Liver (tissue), 9 donors: ENCODE measurements around the gene IMPA2. TPM values are rescaled to one million over a fixed set of nuclear protein-coding genes. Genes with fewer than 3 reads are reported as not detected.

Source experiments
- DNase-seq: peaks from one replicate; pipeline ENCODE4 v3.0.0-alpha.2; 2017; ENCODE audit warnings: low spot score
- H3K27ac ChIP-seq, 2 donors: one replicate each; pipeline ENCODE4 v1.7.0; 2013; ENCODE audit warnings: inconsistent platforms in 2 of 2, low read length in 2 of 2, control low read depth in 1 of 2, low read depth in 1 of 2, mild to moderate bottlenecking in 1 of 2
- H3K27me3 ChIP-seq, 4 donors: one replicate each; pipeline versions ENCODE4 v1.6.1 to v1.7.0; 2013; ENCODE audit warnings: low read length in 3 of 4, inconsistent platforms in 1 of 4, mild to moderate bottlenecking in 1 of 4, moderate library complexity in 1 of 4; ENCODE audit not compliant: control insufficient read depth in 4 of 4, insufficient read depth in 4 of 4
- H3K36me3 ChIP-seq, 4 donors: one replicate each; pipeline versions ENCODE4 v1.6.1 to v1.7.0; 2013; ENCODE audit warnings: low read length in 3 of 4, mild to moderate bottlenecking in 3 of 4, low read depth in 1 of 4, moderate library complexity in 1 of 4; ENCODE audit not compliant: control insufficient read depth in 4 of 4, insufficient read depth in 3 of 4
- H3K4me1 ChIP-seq, 4 donors: one replicate each; pipeline versions ENCODE4 v1.6.1 to v1.7.0; 2013; ENCODE audit warnings: low read length in 3 of 4, mild to moderate bottlenecking in 3 of 4, moderate library complexity in 1 of 4; ENCODE audit not compliant: control insufficient read depth in 4 of 4, insufficient read depth in 4 of 4
- H3K4me3 ChIP-seq, 3 donors: one replicate each; pipeline versions ENCODE4 v1.6.1 to v1.7.0; 2013; ENCODE audit warnings: low read length in 3 of 3, control low read depth in 1 of 3, low read depth in 1 of 3, mild to moderate bottlenecking in 1 of 3
- H3K9ac ChIP-seq, 2 donors: one replicate each; pipeline ENCODE4 v1.7.0; 2013; ENCODE audit warnings: low read length in 2 of 2, mild to moderate bottlenecking in 2 of 2, moderate library complexity in 2 of 2, control low read depth in 1 of 2, low read depth in 1 of 2
- H3K9me3 ChIP-seq, 4 donors: one replicate each; pipeline versions ENCODE4 v1.6.1 to v1.7.0; 2013; ENCODE audit warnings: low read length in 3 of 4; ENCODE audit not compliant: control insufficient read depth in 4 of 4
- FOXA1 ChIP-seq: IDR thresholded peaks from 2 replicates; pipeline ENCODE4 v1.6.1; 2016; ENCODE audit warnings: antibody characterized with exemption
- FOXA2 ChIP-seq: IDR thresholded peaks from 2 replicates; pipeline ENCODE4 v1.6.1; 2016; ENCODE audit warnings: antibody characterized with exemption
- HNF4A ChIP-seq, 2 donors: conservative IDR thresholded peaks; 2 replicates each; pipeline ENCODE4 v1.6.1; 2016; ENCODE audit warnings: antibody characterized with exemption in 2 of 2, mild to moderate bottlenecking in 2 of 2
- HNF4G ChIP-seq: IDR thresholded peaks from 2 replicates; pipeline ENCODE4 v1.6.1; 2016; ENCODE audit warnings: antibody characterized with exemption
- JUND ChIP-seq, 2 donors: IDR thresholded peaks; 2 replicates each; pipeline ENCODE4 v1.6.1; 2016; ENCODE audit warnings: antibody characterized with exemption in 2 of 2
- NR2F2 ChIP-seq: IDR thresholded peaks from 2 replicates; pipeline ENCODE4 v1.6.1; 2016; ENCODE audit warnings: antibody characterized with exemption
- RAD21 ChIP-seq, 2 donors: IDR thresholded peaks; 2 replicates each; pipeline ENCODE4 v1.6.1; 2016; ENCODE audit warnings: antibody characterized with exemption in 2 of 2, mild to moderate bottlenecking in 2 of 2
- SP1 ChIP-seq: IDR thresholded peaks from 2 replicates; pipeline ENCODE4 v1.6.1; 2018; ENCODE audit warnings: antibody characterized with exemption, mild to moderate bottlenecking
- TAF1 ChIP-seq: conservative IDR thresholded peaks from 2 replicates; pipeline ENCODE4 v1.6.1; 2016; ENCODE audit warnings: antibody characterized with exemption, mild to moderate bottlenecking
- YY1 ChIP-seq: IDR thresholded peaks from 2 replicates; pipeline ENCODE4 v1.6.1; 2016; ENCODE audit warnings: antibody characterized with exemption, mild to moderate bottlenecking
- WGBS: extraction: QIAGEN DNeasy Blood & Tissue Kit; methylation state at CpG from one replicate; pipeline ENCODE4 v1.1.7; 2013; 5-methylcytosine and 5-hydroxymethylcytosine counted together
- polyA plus RNA-seq, 2 donors: library from polyadenylated mRNA; stranded (reverse) in 1 of 2; unstranded in 1 of 2; fragments of 200-250 nt in 1 of 2; fragments of >200 nt in 1 of 2; fragmentation: Nextera tagmentation in 1 of 2; extraction: Ambion mirVana in 1 of 2; gene quantifications; one replicate each; pipeline versions ENCODE4 v1.2.1 to v1.2.3, GENCODE V29; 2013 to 2015
- total RNA-seq, 2 donors: library from RNA; depleted of rRNA; stranded (reverse); fragments of >200 nt; gene quantifications; one replicate each; pipeline ENCODE4 v1.2.3, GENCODE V29; 2014
- TF ChIP-seq, protein P1 (sequence below): IDR thresholded peaks from 2 replicates; pipeline ENCODE4 v1.6.1; 2016; ENCODE audit warnings: antibody characterized with exemption, mild to moderate bottlenecking
- TF ChIP-seq, protein P2 (sequence below): IDR thresholded peaks from 2 replicates; pipeline ENCODE4 v1.6.1; 2016; ENCODE audit warnings: antibody characterized with exemption
- TF ChIP-seq, protein P3 (sequence below): IDR thresholded peaks from 2 replicates; pipeline ENCODE4 v1.6.1; 2016; ENCODE audit warnings: antibody characterized with exemption
- TF ChIP-seq, protein P4 (sequence below): fragments of 150-350 bp; IDR thresholded peaks from 2 replicates; pipeline ENCODE4 v1.5.1; 2017; ENCODE audit warnings: improper control_type of control experiment, low read depth, low read length; ENCODE audit not compliant: missing input control
- TF ChIP-seq, protein P5 (sequence below): IDR thresholded peaks from 2 replicates; pipeline ENCODE4 v1.6.1; 2016; ENCODE audit warnings: antibody characterized with exemption
- donor health status: healthy.
- donor health status: healthy.
- donor health status: healthy.
- donor health status: healthy.
- donor health status: healthy.

IMPA2 gene
- total and polyA plus RNA-seq, 4 donors = 27.5 to 55.8 (median 48.2) TPM

DNA sequence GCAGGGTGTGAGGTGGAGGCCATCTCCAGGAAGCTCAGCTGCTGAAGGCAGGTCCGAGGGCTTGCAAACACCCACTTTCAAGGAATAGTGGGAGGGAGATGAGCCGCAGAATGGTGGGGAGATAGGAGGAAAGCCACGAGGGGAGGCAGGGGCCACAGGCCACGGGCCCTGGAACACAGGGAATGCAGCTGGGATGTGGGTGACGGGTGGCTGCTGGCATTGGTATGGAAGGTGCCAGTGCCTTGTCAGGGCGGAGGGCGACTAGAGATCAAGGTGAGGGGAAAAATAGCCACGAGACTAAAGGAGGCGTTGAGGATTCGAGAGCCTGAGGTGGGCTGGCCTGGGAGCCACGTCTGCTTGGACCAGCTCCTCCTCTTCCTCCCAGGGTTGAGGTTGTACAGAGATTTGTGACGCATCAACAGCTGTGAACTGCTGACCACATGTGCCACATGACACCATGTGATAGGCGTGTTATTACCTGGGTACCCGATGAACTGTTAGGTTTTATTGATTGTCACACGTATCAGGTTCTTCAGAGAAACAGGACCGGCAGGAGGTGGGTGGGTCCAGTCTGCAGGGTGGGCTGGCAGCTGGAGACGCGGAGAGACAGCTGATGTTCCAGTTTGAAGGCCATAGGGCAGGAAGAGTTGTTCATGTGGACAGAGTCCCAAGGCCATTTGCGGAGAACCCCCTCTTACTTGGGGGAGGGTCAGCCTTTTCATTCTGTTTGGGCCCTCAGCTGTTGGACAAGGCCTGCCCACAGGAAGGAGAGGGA lies 9.9 kb downstream of the IMPA2 start:
- Histone ChIP-seq H3K9me3 (no peaks in the 10 kb centered on the region), H3K27me3 (no peaks in the 10 kb centered on the region), H3K4me3 (no peak overlapping the region), H3K27ac (no peak overlapping the region), H3K4me1 (peaks cover 0 to 12% (median 5%) of the 10 kb centered on the region in 4 donors), H3K9ac (no peak overlapping the region), H3K36me3 (no peaks in the 10 kb centered on the region)
- no peak for TF ChIP-seq NR2F2
- TF ChIP-seq SP1 = no peak
- no peak for TF ChIP-seq HNF4A (conservative IDR thresholded peaks at IDR 0.05)
- TF ChIP-seq, protein P1, sequence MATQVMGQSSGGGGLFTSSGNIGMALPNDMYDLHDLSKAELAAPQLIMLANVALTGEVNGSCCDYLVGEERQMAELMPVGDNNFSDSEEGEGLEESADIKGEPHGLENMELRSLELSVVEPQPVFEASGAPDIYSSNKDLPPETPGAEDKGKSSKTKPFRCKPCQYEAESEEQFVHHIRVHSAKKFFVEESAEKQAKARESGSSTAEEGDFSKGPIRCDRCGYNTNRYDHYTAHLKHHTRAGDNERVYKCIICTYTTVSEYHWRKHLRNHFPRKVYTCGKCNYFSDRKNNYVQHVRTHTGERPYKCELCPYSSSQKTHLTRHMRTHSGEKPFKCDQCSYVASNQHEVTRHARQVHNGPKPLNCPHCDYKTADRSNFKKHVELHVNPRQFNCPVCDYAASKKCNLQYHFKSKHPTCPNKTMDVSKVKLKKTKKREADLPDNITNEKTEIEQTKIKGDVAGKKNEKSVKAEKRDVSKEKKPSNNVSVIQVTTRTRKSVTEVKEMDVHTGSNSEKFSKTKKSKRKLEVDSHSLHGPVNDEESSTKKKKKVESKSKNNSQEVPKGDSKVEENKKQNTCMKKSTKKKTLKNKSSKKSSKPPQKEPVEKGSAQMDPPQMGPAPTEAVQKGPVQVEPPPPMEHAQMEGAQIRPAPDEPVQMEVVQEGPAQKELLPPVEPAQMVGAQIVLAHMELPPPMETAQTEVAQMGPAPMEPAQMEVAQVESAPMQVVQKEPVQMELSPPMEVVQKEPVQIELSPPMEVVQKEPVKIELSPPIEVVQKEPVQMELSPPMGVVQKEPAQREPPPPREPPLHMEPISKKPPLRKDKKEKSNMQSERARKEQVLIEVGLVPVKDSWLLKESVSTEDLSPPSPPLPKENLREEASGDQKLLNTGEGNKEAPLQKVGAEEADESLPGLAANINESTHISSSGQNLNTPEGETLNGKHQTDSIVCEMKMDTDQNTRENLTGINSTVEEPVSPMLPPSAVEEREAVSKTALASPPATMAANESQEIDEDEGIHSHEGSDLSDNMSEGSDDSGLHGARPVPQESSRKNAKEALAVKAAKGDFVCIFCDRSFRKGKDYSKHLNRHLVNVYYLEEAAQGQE = no peak
- TF ChIP-seq FOXA2 = no peak
- TF ChIP-seq, protein P2, sequence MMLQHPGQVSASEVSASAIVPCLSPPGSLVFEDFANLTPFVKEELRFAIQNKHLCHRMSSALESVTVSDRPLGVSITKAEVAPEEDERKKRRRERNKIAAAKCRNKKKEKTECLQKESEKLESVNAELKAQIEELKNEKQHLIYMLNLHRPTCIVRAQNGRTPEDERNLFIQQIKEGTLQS = no peak
- TF ChIP-seq JUND (IDR thresholded peaks at IDR 0.05) = no peak
- TF ChIP-seq TAF1 = no peak
- no peak for DNase-seq
- WGBS = 90% methylated on average over 19 of the region's 19 CpGs

DNA sequence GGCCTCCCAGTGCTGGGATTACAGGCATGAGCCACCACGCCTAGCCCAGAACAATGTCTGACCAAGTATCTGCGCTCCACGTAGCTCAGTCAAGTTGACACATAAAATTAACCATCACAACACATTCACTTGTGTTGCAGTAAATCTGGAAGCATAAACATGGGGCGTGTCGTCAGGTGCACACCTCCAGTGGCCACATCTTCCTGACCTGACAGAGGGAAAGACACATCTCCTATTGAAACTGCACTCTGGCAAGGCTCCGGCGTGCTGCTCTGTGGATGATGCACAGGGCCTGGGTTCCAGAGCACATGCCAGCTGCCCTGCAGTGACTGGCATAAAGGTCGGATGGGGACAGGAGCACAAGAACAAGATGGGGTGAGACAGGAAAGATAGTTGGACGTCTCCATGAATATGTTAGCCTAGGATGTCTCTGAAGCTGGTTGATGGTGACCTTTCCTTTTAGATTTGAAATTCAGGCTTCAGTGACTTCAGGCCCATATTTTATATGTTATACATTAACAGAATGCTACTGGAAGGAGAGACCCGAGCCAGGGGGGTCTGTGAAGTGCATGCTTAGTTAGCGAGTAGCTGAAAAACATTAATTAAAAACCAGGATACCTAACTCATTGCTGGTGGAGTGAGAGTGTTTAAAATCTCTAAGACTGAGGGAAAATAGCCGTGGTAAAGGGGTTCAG lies 10.9 kb downstream of the IMPA2 start:
- no peaks in the 10 kb centered on the region for H3K36me3 ChIP-seq
- no peak for DNase-seq
- 86% methylated on average over 12 of the region's 12 CpGs for WGBS
- H3K9ac ChIP-seq = no peak overlapping the region
- H3K9me3 ChIP-seq = no peaks in the 10 kb centered on the region
- H3K27ac ChIP-seq = no peak overlapping the region
- H3K27me3 ChIP-seq = no peaks in the 10 kb centered on the region
- no peak overlapping the region for H3K4me3 ChIP-seq
- H3K4me1 ChIP-seq = peaks cover 0 to 12% (median 5%) of the 10 kb centered on the region in 4 donors
- no peak for TF ChIP-seq NR2F2
- TF ChIP-seq, protein P3, sequence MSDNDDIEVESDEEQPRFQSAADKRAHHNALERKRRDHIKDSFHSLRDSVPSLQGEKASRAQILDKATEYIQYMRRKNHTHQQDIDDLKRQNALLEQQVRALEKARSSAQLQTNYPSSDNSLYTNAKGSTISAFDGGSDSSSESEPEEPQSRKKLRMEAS = no peak
- TF ChIP-seq FOXA2 = no peak
- TF ChIP-seq TAF1 = no peak
- no peak for TF ChIP-seq SP1
- TF ChIP-seq, protein P4, sequence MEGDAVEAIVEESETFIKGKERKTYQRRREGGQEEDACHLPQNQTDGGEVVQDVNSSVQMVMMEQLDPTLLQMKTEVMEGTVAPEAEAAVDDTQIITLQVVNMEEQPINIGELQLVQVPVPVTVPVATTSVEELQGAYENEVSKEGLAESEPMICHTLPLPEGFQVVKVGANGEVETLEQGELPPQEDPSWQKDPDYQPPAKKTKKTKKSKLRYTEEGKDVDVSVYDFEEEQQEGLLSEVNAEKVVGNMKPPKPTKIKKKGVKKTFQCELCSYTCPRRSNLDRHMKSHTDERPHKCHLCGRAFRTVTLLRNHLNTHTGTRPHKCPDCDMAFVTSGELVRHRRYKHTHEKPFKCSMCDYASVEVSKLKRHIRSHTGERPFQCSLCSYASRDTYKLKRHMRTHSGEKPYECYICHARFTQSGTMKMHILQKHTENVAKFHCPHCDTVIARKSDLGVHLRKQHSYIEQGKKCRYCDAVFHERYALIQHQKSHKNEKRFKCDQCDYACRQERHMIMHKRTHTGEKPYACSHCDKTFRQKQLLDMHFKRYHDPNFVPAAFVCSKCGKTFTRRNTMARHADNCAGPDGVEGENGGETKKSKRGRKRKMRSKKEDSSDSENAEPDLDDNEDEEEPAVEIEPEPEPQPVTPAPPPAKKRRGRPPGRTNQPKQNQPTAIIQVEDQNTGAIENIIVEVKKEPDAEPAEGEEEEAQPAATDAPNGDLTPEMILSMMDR = no peak
- TF ChIP-seq YY1 = no peak
- TF ChIP-seq HNF4G = no peak
- TF ChIP-seq, protein P1 = no peak
- TF ChIP-seq, protein P5, sequence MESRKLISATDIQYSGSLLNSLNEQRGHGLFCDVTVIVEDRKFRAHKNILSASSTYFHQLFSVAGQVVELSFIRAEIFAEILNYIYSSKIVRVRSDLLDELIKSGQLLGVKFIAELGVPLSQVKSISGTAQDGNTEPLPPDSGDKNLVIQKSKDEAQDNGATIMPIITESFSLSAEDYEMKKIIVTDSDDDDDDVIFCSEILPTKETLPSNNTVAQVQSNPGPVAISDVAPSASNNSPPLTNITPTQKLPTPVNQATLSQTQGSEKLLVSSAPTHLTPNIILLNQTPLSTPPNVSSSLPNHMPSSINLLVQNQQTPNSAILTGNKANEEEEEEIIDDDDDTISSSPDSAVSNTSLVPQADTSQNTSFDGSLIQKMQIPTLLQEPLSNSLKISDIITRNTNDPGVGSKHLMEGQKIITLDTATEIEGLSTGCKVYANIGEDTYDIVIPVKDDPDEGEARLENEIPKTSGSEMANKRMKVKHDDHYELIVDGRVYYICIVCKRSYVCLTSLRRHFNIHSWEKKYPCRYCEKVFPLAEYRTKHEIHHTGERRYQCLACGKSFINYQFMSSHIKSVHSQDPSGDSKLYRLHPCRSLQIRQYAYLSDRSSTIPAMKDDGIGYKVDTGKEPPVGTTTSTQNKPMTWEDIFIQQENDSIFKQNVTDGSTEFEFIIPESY = no peak
- TF ChIP-seq FOXA1 = no peak
- TF ChIP-seq JUND (IDR thresholded peaks at IDR 0.05) = no peak
- TF ChIP-seq, protein P2 = no peak
- no peak for TF ChIP-seq RAD21 (IDR thresholded peaks at IDR 0.05)
- no peak for TF ChIP-seq HNF4A (conservative IDR thresholded peaks at IDR 0.05)
